NCI-H2196 (cell line): ENCODE measurements around the gene BTD.
"Not testable (repeated sequence)": the region's sequence is repeated elsewhere in the genome, so short reads cannot be mapped to it uniquely, and the experiment has no call there.

Experiments
- DNase-seq: peaks from one replicate; lab custom pipeline; 2025; ENCODE audit not compliant: unreplicated experiment; lab: John Stamatoyannopoulos, UW

The BTD gene

GRCh38 chr3:15602146-15602536 lies 596 bp downstream of the BTD start:
- DNase-seq, result no peak

- not testable (repeated sequence) for DNase-seq
Measured at GRCh38 chr3:15602816-15603215, 1.3 kb downstream of the BTD start.

- DNase-seq, result not testable (repeated sequence)
Measured at GRCh38 chr3:15604584-15604983, 3.0 kb downstream of the BTD start.

GRCh38 chr3:15606434-15606891 lies 4.9 kb downstream of the BTD start:
- no peak for DNase-seq

- DNase-seq, result no peak
Measured at GRCh38 chr3:15610082-15610759, 8.7 kb downstream of the BTD start.

GRCh38 chr3:15611018-15611417 lies 9.5 kb downstream of the BTD start:
- no peak for DNase-seq

- no peak for DNase-seq
Measured at GRCh38 chr3:15612001-15612400, 10.5 kb downstream of the BTD start.

- DNase-seq, result no peak
Measured at GRCh38 chr3:15614958-15615357, 13.4 kb downstream of the BTD start.

GRCh38 chr3:15616053-15616452 lies 14.5 kb downstream of the BTD start:
- DNase-seq, result no peak

- DNase-seq, result not testable (repeated sequence)
Measured at GRCh38 chr3:15619659-15620464, 18.3 kb downstream of the BTD start.

- no peak for DNase-seq
Measured at GRCh38 chr3:15623535-15624440, 22.2 kb downstream of the BTD start.

GRCh38 chr3:15628967-15629366 lies 27.4 kb downstream of the BTD start:
- DNase-seq, result no peak

- DNase-seq, result peak; percentile 20
Measured at GRCh38 chr3:15629860-15630597, 28.5 kb downstream of the BTD start.

GRCh38 chr3:15630646-15631350 lies 29.3 kb downstream of the BTD start:
- no peak for DNase-seq

GRCh38 chr3:15631426-15632211 lies 30.1 kb downstream of the BTD start:
- DNase-seq, result no peak

- DNase-seq, result no peak
Measured at GRCh38 chr3:15632212-15632580, 30.7 kb downstream of the BTD start.

GRCh38 chr3:15633159-15633558 lies 31.6 kb downstream of the BTD start:
- no peak for DNase-seq

GRCh38 chr3:15633766-15634598 lies 32.4 kb downstream of the BTD start:
- no peak for DNase-seq
